NCI-H1417 treated with DMSO at 0.1 percent for 48 hours (cell line): ENCODE results near the gene GLOD5.

Experiments
- DNase-seq: peaks from one replicate; lab custom pipeline; 2025; lab: John Stamatoyannopoulos, UW

Gene GLOD5

DNA sequence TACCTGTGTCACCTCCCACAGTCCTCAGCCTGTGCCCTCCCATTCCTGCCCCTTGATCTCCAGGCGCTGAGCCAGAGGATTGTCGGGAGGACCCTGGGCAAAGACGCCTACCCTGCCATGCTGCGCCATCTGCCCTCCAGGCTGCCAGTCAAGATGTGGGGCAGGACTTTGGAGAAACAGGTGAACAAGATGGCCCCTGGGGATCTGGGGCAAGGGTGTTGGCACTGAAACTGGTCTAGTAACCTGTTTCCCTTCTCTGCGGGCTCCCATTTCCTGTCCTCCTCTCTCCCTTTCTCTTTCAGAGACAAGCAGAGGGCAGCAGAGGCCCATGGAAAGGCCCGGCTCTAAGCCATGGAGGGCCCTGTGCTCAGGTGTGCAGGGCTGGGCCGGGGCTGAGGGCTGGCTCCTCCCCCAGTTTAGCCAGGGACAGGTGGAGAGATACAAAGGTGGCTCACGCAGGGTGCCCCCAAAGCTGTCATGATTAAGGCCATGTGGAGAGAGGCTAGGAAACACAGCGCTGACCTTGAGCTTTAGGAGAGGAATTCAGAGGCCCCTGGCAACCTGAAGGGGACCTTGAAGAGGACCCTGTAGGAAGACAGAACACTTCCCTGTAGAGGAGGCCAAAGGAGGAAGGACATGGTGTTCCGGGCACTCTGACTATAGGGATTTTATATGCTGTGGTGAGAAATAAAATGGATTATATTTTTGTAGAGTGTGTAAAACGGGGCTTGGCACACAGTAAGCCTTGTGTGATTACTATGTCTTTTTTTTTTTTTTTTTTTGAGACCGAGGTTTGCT, at the start of gene GLOD5:
Gene GLOD5 (plus strand): TSS at position 74 of the 798 bp plus-strand sequence. CDS start 44 bp downstream, at position 118.
- peak; percentile 7 for DNase-seq

DNA sequence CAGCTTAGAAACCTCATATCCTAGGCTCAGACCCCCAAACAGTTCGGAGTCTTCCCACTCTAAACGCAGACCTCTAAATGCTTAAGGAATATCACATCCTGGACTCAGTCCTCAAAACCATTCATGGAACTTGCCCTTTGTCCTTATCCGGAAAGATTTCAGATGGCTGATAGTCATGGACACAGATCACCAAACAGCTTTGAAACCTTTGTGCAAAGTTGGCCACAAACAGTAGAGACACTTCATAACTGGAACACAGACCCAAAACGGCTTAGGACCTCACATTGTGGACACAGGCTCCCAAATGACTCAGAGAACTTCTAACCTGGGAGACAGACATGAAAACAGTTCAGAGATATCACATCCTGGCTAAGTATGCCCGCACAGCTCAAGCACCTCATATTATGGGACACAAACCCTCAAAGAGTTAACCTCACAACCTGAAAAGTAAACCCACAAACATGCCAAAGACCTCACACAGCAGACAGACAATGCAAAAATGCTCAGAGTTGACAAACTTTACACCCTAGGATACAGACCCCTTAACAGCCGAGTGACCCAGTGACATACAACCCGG, 49.5 kb upstream of the GLOD5 start:
- no peak for DNase-seq

DNA sequence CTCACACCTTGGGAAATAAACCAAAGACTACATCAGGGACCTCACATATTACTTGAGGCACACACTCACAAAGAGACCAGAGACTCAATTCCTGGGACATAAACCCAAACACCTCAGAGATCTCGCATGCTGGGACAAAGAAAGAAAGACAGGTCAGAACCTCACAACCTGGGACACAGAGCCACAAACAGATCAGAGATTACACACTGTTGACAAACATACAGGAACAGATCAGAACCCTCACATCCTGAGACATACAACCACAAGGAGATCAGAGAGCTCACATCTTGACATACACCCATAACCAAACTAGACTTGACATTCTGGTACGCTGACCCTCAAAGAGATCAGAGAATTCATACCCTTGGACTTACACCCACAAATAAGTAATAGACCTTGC, 47.7 kb upstream of the GLOD5 start:
- no peak for DNase-seq

DNA sequence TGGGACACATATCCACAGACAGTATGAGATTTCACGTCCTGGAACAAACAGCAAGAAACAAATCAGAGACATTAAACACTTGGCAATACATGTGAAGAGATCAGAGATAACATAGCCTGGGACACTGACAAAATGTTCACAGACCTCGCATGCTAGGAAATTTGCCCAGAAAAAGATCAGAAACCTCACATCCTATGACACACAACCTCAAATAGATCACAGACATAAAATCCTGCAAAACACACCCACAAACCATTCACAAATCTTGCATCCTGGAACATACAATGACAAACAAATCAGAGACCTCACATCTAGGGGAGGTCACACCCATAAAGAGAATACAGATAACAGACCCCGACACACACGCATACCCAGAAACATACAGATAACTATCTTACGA, 47.0 kb upstream of the GLOD5 start:
- DNase-seq, result no peak

DNA sequence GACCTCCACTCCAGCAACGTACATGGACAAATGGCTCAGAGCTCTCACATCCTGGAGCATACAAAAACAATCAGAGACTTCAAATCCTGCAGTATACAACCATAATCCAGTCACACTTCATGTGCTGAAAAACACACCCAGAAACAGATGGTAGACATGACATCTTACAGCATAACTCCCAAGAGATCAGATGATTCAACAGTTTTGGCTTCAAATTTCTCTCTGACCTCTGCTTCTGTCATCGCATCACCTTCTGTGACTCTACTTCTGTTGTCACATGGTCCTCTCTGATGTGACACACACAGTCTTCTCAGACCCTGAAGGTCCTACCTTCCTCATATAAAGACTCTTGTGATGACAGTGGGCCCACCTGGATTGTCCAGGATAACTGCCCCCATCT, 46.5 kb upstream of the GLOD5 start:
- no peak for DNase-seq

DNA sequence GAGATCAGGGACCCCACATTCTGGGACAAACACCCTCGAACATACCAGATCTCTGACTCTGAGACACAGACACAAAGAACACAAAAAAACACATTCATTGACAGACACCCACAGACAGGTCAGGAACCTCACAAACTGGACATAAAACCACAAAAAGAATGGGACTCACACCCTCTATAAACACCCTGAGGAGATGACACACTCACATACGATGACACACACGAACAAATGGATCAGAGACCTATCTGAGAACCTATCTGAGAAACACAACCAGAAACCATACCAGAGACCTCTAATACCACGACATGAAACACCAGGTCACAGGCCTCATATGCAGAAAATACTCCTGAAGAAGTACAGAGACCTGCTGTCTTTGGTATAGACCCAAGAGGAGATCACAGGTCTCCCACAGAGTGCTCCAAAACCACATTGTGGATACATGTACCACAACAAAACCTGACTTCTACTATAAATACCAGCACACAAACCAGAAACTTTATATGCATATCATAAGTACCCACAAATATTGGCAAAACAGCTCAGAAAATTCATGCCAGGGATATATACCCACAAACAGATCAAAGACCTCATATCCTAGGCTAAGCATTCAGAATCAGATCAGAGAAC, 45.6 kb upstream of the GLOD5 start:
- no peak for DNase-seq

DNA sequence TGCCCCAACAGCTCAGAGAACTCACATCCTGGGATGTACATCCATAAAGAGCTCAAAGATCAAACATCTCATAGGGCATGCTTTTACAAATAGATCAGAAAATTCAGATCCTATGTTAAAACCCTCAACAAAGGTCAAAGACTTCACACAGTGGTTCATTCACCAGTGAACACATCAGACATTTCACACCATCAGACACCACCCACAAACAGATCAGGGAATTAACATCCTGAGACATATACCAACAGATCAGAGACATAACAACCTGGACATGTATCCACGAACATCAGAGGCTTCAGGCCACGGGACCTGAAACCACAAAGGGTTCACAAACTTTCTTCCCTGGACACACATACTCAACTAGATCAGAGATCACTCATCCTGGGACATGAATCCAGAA, 41.6 kb upstream of the GLOD5 start:
- no peak for DNase-seq

DNA sequence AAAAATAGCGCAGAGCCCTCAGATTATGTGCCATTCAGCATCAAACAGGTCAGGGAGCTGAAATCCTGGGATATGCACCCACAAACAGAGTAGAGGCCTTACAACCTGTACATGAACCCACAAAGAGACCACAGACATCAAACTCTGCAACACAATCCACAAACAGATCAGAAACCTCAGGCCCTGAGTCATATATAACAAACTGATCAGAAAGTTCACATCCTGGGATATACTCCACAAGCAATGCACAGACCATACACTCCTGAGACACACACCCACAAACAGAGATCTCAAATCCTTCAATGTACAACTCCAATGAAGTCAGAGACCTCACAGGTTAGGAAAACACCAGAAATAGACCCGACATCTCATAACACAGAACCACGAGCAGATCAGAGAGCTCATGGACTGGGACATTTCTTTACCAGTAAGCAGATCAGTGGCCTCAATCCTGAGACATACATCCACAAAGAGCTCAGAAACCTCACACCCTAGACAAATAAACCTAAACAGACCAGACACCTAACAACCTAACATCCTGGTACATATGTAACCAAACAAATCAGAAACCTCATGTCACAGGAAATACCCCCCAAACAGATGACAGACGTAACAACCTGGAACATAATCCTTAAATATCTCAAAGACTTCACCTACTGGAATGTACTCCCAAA, 40.8 kb upstream of the GLOD5 start:
- no peak for DNase-seq

DNA sequence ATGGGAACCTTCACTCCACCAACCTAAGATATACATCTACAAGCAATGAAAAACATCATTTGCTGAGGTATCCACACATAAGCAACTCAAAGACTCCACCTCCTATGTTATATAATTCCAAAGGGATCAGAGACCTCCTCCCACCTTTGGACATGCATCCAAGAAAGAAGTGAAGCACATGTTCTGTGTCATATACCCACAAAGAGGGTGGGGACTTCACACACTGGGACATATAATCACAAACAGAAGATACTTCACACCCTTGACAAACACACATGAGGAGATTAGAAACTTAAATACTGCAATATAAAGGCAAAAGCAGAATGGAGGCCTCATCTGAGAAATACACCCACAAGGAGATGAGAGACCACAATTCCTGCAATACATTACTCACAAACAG, 39.6 kb upstream of the GLOD5 start:
- no peak for DNase-seq

DNA sequence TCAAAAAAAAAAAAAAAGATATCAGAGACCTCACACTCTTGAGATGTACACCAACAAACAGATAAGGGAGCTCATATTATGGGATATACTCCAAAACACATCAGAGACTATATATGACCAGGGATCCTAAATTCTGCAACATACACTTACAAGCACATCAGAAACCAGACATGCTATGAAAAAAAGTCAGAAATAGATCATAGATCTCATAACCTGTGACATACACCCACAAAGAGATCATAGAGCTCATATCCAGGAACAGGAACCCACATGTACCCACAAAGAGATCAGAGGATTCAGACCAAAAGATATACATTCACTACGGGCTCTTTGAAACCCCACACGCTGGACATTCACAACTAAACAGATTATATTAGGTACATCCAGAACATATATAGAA, 35.0 kb upstream of the GLOD5 start:
- no peak for DNase-seq

DNA sequence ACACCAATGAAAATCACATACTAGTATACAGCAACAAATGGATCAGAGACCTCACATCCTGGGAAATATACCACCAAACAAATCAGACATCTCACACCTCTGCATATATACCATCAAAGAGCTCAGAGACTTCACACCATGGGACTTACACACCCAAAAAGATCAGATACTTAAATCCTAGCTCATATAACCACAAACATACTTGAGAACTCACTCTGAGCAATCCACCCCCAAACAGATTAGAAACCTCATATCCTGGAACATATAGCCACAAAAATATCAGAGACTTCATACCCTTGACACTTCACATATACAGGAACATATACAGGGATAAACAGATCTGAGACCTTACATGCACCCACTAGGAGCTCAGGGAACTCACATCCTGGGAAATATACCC, 32.9 kb upstream of the GLOD5 start:
- no peak for DNase-seq

DNA sequence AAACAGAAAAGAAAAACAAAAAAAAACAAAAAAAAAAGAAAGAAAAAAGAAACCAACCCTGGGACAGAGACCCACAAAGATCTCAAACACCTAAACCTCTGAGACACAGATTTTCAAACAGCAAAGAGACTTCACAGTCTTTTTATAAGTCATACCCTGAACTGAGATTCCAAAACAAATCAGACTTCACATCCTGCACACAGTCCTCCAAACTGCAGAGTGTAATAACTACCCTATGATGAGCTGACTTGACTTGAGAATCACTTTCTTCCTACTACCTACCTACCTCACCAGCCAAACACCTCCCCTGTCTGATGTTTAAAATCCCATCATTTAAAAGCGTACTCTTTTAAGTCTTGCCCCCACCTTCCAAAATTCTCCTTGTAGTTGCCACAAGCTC, 25.2 kb upstream of the GLOD5 start:
- DNase-seq, result no peak

DNA sequence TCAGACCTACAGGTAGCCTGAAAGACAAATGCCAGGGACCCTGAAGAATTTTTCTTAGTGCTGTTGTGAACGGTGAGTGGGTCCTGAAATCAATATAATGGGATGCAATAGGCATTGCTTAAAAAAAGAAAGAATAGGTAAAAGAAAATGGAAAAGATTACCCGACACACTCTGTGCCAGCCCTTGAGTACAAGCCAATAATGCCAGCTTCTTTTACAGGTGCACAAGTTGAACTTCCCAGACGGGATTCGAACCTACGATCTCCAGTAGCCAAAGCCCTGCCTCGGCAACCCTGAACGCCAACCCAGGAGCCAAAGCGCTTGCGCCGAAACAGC, 24.7 kb upstream of the GLOD5 start:
- no peak for DNase-seq

DNA sequence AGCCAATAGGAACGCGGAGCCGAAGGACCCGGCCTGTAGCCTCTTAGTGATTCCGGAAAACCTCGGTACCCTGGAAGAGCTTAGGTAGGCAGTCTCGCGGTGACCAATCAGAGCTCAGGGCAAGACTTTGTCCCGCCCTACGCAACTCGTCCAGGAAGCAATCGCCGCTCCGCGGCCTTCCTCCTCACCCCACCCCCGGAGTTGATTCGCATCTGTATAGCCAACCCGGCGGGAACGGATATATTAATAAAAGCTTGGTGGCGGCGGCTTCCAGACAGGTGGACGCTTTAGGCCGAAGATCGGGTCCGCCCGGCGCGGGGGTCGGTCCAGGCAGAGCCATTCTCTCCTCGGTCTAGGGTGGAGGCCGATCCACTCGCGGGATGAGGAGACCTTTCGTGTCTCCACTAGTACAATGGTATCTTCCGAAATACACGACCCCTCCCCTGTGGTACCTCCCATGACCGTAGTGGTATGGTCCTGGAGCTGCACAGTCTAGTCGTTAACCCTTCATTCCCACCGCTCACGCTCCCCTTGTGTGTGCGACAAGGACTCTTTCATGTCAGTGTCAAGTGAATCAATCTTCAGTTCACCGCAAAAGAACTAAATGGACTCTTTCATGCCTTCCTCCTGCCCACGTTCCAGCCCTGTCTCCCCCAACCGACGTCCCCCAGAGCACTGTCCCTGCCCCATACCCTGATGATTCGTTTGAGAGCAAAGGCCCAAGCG, 24.2 kb upstream of the GLOD5 start:
- peak; percentile 84 for DNase-seq

DNA sequence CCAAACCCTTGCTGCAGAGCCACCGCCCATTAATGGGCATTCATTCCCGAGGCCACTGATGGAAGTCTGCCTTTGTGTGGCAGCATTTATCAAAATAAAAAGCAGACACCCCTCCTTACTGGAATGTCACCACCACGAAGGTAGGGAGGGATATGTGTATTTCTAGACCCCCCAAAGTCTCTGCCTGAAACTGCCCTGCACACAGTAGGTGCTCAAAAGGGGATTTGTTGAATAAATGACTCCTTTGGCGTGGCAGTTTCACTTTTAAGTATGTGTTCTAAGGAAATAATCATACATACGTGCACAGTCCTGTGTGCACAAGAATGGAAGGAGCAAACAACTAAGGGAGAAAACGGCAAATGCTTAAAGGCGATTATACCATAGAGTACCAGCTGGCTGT, 23.6 kb upstream of the GLOD5 start:
- DNase-seq, result no peak

DNA sequence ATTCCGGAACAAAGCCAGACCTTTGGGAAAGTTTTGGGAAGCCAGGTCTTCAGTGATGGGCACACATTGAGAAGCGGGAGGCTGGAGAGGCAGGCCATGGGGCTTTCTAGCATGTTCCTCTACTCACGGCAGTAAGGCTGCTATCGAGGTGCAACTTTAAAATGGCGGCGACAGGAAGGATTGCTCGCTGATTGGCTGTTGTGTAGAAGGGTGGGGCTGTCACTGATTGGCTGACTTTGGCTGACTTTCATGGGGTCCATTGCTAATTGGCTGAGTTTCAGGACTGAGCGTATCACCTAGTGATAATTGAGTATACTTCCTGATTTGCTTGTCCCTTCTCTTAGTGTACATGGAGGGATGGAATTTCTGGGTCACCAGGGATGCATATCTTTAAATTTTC, 19.7 kb upstream of the GLOD5 start:
- DNase-seq, result no peak

DNA sequence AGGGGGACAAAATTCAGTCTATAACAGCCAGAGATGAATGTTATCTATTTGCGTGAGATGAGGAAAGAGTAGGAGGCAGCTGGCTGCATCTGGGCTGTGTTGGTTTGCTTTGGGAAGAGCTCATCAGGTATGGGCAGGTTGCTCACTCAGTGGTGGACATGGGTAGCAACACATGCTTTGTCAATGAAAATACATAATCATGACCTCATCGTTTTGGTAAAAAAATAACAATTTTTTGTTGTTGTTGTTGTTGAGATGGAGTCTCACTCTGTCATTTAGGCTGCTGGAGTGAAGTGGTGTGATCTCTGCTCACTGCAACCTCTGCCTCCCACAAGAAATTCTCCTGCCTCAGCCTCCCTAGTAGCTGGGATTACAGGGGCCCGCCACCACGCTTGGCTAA, 16.3 kb upstream of the GLOD5 start:
- no peak for DNase-seq

DNA sequence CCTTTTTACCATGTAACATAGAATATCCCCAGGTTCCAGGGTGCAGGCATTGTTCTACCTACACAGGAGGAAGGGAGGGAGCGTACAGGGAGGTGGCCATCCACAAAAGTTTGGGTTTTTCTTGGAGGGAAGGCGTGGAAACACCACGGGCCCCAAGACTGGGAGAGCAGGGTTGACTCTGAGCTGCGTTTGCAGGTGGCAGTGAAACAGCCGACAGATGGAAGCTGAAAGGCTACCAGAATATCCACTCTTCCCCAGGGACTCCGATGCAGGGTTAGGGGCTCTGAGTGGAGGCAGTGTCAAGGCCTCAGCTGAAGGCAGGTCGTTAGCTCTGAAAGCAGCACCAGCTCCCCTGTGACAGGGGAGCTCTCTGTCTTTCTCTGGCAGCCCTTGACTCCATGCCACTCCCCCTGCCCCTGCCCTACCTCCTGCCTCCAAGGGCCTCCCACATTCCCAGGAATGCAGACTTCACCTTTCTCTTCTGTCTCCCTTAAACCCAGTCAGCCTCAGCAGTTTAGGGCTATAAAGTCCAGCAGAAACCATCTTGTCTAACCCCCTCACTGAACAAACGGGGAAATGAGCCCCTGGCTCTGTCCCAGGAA, 14.0 kb upstream of the GLOD5 start:
- no peak for DNase-seq

DNA sequence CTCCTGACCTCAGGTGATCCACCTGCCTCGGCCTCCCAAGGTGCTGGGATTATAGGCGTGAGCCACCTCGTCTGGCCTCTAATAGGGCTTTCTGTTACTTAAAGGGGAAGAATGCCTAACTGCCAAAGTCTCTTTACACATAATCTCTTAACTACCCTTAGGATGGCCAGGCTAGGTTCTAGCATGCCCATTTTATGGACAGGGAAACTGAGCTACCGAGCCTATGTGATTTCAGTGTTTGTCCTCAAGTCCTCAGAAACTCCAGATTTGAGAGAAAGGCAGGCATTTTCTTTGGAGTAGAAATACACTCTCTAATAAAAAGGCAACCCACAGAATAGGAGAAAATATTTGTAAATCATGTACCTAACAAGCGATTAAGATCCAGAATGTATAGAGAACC, 12.4 kb upstream of the GLOD5 start:
- DNase-seq, result no peak

DNA sequence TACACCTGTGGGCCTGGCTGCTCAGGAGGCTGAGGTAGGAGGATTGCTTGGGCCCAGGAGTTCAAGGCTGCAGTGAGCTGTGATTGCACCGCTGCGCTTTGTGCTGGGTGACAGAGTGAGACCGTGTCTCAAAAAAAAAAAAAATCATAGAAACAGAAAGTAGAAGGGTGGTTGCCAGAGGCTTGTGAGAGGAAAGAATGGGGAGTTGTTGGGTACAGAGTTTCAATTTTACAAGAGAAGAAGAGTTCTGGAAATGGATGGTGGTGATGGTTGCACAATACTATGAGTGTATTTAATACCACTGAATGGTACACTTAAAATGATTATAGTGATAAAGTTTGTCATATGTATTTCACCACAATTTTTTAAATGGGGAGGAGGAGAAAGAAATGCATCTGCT, 10.2 kb upstream of the GLOD5 start:
- DNase-seq, result no peak

DNA sequence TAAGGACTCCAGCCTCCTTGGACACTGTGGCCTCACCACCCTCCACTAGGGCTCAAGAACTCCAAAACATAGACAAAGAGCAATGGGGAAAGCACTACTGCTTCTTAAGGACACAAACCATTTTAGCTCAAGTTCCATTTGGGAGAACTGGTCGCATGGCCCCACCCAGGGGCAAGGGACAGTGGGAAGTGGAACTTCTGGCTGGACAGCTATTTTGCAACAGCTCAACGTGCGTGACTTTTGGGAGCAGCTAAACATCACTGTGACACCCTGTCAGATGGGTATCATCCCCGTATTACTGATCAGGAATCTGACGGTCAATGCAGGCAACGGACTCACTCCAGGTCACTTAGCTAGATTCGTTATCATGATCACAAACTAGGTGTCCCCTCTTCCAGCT, 9.0 kb upstream of the GLOD5 start:
- DNase-seq, result no peak

DNA sequence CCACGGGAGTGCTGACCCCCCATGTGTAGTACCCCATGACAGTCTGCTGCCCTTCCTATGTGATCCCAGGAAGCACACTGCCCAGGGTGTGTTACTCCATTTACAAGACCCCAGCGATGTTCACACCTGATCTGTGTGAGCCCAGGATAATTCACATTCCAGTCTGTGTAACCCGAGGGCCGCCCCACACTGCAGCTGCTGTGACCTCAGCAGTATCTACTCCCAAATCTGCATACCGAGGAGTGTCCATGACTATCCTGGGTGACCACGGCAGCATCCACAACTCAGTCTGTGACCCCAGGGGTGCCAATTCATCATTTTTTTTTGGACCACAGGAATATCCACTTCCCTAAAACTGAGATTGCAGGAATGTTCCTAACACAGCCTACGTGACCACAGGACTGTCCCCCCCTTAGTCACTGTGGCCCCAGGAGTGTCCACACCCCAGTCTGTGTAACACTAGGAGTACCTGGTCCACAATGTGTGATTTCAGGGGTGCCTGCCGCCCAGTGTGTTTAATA, 7.8 kb upstream of the GLOD5 start:
- no peak for DNase-seq
